GM06990 (cell line): ENCODE measurements around the gene PACSIN1.

Experiments
- DNase-seq: peaks from one replicate; pipeline ENCODE4 v3.0.0-alpha.2; 2011; ENCODE audit not compliant: insufficient read length; ENCODE audit errors: extremely low read depth
- H3K27me3 ChIP-seq: replicated peaks from 2 replicates; pipeline ENCODE4 v1.6.0; 2011; ENCODE audit warnings: low read length; ENCODE audit not compliant: control insufficient read depth, insufficient read depth
- H3K36me3 ChIP-seq: 2 replicates; pipeline ENCODE4 v1.5.1; 2011; ENCODE audit warnings: low read length; ENCODE audit not compliant: control insufficient read depth, insufficient read depth
- H3K4me3 ChIP-seq: replicated peaks from 2 replicates; pipeline ENCODE4 v1.5.1; 2011; ENCODE audit warnings: low read depth, mild to moderate bottlenecking, control low read depth, low read length
- TF ChIP-seq, protein P1 (sequence below): IDR thresholded peaks from 2 replicates; pipeline ENCODE4 v1.5.1; 2011; ENCODE audit warnings: low read length, control low read depth, mild to moderate bottlenecking, inconsistent platforms; ENCODE audit not compliant: insufficient read depth, poor library complexity, severe bottlenecking

PACSIN1 gene

DNA sequence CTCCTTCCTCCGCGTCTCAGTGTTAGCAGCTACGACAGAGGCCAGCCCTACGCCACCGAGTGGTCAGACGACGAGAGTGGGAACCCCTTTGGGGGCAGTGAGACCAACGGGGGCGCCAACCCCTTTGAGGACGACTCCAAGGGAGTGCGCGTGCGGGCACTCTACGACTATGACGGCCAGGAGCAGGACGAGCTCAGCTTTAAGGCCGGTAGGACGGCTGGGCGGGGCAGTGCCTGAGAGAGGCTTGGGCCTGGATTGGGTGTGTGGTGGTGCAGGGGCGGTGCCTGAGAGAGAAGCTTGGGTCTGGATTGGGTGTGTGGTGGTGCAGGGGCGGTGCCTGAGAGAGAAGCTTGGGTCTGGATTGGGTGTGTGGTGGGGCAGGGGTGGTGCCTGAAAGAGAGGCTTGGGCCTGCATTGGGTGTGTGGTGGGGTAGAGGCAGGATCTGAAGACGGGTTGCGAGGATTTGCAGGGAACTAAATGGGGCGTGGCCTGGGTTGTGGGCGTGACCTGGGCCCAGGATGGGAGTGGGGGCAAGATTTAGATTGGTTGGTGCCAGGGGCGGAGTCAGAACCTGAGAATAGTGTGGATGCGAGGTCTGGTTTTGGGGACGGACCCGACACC is 65.8 kb downstream of the PACSIN1 start:
- TF ChIP-seq, protein P1, sequence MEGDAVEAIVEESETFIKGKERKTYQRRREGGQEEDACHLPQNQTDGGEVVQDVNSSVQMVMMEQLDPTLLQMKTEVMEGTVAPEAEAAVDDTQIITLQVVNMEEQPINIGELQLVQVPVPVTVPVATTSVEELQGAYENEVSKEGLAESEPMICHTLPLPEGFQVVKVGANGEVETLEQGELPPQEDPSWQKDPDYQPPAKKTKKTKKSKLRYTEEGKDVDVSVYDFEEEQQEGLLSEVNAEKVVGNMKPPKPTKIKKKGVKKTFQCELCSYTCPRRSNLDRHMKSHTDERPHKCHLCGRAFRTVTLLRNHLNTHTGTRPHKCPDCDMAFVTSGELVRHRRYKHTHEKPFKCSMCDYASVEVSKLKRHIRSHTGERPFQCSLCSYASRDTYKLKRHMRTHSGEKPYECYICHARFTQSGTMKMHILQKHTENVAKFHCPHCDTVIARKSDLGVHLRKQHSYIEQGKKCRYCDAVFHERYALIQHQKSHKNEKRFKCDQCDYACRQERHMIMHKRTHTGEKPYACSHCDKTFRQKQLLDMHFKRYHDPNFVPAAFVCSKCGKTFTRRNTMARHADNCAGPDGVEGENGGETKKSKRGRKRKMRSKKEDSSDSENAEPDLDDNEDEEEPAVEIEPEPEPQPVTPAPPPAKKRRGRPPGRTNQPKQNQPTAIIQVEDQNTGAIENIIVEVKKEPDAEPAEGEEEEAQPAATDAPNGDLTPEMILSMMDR, result no peak
- no peak for DNase-seq
- H3K27me3 ChIP-seq, result no peaks in the 10 kb centered on the region; the same call in none of the 2 replicates
- no peaks in the 10 kb centered on the region for H3K36me3 ChIP-seq
- no peak overlapping the region for H3K4me3 ChIP-seq

DNA sequence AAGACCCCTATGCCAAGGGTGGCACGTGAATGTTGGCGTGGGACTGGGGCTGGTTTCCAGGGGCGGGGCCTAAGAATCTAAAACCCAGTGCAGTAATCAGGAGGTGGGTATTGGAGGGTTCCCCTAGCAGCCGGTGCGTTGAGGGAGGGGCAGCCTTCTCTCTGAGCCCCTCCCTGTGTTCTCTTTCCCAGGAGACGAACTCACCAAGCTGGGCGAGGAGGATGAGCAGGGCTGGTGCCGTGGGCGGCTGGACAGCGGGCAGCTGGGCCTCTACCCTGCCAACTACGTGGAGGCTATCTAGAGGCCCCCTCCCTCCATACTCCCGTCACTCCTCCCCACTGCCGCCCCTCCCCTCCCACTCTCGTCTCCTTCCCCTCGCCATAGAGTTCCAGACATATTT is 66.4 kb downstream of the PACSIN1 start:
- TF ChIP-seq, protein P1, result no peak

DNA sequence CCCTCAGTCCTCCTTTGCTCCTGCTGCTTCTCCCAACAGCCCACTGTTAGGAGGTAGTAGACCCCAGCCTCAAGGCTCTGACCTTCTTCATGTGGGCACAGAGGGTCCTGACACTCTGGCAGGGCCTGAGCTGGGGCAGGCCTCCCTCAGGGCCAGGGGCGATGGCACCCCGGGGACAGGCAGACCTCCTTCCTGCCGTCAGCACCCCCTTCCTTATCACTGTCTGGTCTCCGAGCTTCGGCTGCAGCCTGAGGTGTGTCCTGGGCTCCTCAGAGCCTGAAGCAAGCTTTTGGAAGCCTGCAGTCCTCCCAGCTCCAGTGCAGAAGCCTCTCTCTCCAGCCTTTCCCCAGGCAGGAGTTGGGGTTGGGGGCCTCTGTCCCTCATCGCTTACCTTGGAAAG is 68.3 kb downstream of the PACSIN1 start:
- TF ChIP-seq, protein P1, result no peak
- no peaks in the 10 kb centered on the region; the same call in none of the 2 replicates for H3K27me3 ChIP-seq
- no peak overlapping the region for H3K4me3 ChIP-seq

More for the DNA sequence above, 66.4 kb downstream of the PACSIN1 start:
- DNase-seq, result no peak
- Histone ChIP-seq H3K4me3 (no peak overlapping the region), H3K36me3 (no peaks in the 10 kb centered on the region), H3K27me3 (no peaks in the 10 kb centered on the region; the same call in none of the 2 replicates)

DNA sequence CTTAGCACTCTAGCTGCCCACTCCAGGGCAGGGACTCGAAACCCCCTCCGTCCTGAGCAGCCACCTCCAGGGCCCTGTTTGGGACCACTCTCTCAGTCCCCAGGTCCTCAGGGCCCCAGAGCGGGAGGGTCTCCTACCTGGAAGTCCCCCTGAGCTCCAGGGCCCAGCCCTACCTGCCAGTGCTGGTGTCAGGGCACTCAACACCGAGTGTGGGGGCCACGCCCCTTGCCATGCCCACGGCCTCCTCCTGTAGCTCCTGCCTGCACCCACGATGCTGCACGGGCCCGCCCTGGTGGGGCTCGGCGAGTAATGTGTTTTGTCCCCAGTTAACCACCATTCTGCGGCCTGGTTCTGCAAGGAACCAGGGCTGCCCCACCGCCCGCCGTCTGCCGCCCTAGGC is 68.8 kb downstream of the PACSIN1 start:
- DNase-seq, result no peak
- TF ChIP-seq, protein P1, result no peak

More for the DNA sequence above, 68.3 kb downstream of the PACSIN1 start:
- H3K36me3 ChIP-seq, result no peaks in the 10 kb centered on the region
- no peak for DNase-seq

DNA sequence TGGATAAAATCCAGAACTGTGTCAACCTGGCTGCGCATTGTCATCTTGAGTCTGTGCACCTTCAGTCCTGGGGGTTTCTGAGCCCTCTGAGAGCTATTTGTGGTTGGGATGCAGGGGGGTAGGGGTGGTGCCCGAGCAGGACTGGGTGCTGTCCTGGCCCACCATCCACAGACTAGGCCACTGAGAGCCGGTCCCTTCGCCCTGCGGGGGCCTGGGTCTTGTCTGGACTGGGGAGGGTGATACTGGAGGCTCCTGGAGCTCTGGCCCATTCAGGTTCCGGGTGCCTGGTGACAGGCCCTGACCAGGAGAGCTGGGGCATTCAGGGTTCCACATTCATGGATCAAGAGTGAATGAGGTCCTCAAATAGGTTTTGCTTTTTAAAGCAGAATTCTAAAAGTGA is 69.3 kb downstream of the PACSIN1 start:
- H3K36me3 ChIP-seq, result no peaks in the 10 kb centered on the region
- H3K4me3 ChIP-seq, result no peak overlapping the region
- no peaks in the 10 kb centered on the region; the same call in none of the 2 replicates for H3K27me3 ChIP-seq
- TF ChIP-seq, protein P1, result no peak
- DNase-seq, result no peak

More for the DNA sequence above, 68.8 kb downstream of the PACSIN1 start:
- no peaks in the 10 kb centered on the region; the same call in none of the 2 replicates for H3K27me3 ChIP-seq
- H3K36me3 ChIP-seq, result no peaks in the 10 kb centered on the region
- H3K4me3 ChIP-seq, result no peak overlapping the region
